IPS-15b (cell line): ENCODE measurements around the gene SLC35G3.
"Not testable (repeated sequence)": the region's sequence is repeated elsewhere in the genome, so short reads cannot be mapped to it uniquely, and the experiment has no call there.

Experiments
- H3K27me3 ChIP-seq: one replicate; pipeline ENCODE4 v1.6.1; 2013; ENCODE audit warnings: low read length; ENCODE audit not compliant: control insufficient read depth, insufficient read depth
- H3K36me3 ChIP-seq: one replicate; pipeline ENCODE4 v1.6.1; 2013; ENCODE audit warnings: low read length; ENCODE audit not compliant: control insufficient read depth, insufficient read depth
- H3K4me1 ChIP-seq: one replicate; pipeline ENCODE4 v1.6.1; 2013; ENCODE audit warnings: mild to moderate bottlenecking, low read length; ENCODE audit not compliant: control insufficient read depth, insufficient read depth
- H3K4me3 ChIP-seq: one replicate; pipeline ENCODE4 v1.5.1; 2013; ENCODE audit warnings: low read depth, low read length
- H3K9ac ChIP-seq: one replicate; pipeline ENCODE4 v1.6.1; 2013; ENCODE audit warnings: low read depth, mild to moderate bottlenecking, low read length
- H3K9me3 ChIP-seq: one replicate; pipeline ENCODE4 v1.6.1; 2013; ENCODE audit warnings: mild to moderate bottlenecking, low read length; ENCODE audit not compliant: control insufficient read depth, insufficient read depth

Gene SLC35G3

DNA sequence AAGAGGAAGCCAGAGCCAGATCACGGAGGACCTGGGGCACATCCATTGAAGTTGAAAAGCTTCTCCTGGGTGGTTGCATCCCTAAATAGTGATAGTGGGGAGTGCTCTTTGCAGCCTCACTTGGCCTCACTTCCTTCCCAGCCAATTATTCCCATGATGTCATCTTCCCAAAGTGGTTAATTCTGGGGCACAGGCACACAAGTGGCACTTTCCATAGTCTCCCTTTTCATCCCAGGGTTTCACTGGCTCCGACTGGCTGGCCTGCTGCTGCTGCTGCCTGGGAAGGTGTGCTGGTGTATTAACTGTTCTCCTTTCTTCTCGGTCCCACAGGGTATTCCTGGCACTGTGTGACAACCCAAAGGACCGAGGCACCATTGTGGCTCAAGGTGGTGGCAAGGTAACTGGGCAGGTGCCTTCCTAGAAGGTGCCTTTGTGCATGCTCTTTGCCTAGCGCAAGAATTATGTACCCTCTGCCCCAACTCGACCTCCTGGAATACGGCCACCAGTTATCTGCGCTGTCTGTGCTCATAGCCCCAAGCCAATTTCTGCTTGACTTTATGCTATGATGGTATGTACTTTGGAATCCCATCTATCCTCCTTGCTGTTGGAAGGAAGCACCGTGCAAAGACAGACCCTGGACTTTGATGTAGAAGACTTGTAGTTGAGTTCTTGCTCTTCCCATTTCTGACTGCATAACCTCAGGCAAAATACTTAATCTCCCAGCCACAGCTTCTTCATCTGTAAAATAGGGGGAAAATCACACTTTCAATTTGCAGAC is 18.4 kb downstream of the SLC35G3 start:
- H3K9ac ChIP-seq, result no peak overlapping the region
- no peak overlapping the region for H3K4me3 ChIP-seq
- no peaks in the 10 kb centered on the region for H3K36me3 ChIP-seq
- H3K27me3 ChIP-seq, result no peaks in the 10 kb centered on the region
- no peaks in the 10 kb centered on the region for H3K4me1 ChIP-seq
- no peaks in the 10 kb centered on the region for H3K9me3 ChIP-seq

DNA sequence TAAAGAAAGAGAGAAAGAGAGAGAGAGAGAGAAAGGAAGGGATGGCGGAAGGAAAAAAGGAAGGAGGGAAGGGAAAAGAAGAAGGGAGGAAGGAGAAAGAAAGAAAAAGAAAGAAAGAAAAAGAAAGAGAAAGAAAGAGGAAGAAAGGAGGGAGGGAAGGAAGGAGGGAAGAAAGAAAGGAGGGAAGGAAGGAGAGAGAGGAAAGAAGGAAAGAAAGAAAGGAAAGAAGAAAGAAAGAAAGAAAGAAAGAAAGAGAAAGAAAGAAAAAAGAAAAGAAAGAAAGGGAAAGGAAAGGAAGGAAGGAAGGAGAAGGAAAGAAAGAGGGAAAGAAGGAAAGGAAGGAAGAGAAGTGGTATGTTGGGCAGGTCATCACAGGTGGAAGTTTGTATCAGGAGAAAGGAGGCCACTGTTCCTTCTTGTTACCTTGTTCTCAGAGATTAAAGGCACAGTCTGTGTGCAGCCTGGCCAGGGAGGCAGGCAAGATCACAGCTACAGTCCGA is 19.3 kb downstream of the SLC35G3 start:
- Histone ChIP-seq H3K4me1 (no peaks in the 10 kb centered on the region), H3K36me3 (no peaks in the 10 kb centered on the region), H3K9me3 (no peaks in the 10 kb centered on the region), H3K9ac (no peak overlapping the region), H3K4me3 (no peak overlapping the region), H3K27me3 (no peaks in the 10 kb centered on the region)

DNA sequence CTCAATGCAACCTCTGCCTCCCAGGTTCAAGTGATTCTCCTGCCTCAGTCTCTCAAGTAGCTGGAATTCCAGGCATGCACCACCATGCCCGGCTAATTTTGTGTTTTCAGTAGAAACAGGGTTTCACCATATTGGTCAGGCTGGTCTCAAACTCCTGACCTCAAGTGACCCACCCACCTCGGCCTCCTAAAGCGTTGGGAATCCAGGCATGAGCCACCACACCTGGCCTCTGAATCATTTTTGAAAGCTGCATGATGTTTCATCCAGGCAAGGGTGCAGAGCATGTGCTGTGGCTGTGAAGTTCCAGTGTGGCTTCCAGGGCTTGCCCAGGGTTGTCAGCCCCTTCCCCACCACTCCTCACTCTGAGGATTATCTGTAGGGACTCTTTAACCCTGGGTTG is 21.9 kb downstream of the SLC35G3 start:
- H3K4me3 ChIP-seq, H3K27me3 ChIP-seq, H3K9me3 ChIP-seq, H3K9ac ChIP-seq, H3K4me1 ChIP-seq, H3K36me3 ChIP-seq: not testable (repeated sequence)

- Histone ChIP-seq H3K9ac (no peak overlapping the region), H3K4me1 (no peaks in the 10 kb centered on the region), H3K36me3 (no peaks in the 10 kb centered on the region), H3K27me3 (no peaks in the 10 kb centered on the region), H3K9me3 (no peaks in the 10 kb centered on the region), H3K4me3 (no peak overlapping the region)
These were observed 22.4 kb downstream of the SLC35G3 start for GRCh38 chr17:35171834-35172233.

DNA sequence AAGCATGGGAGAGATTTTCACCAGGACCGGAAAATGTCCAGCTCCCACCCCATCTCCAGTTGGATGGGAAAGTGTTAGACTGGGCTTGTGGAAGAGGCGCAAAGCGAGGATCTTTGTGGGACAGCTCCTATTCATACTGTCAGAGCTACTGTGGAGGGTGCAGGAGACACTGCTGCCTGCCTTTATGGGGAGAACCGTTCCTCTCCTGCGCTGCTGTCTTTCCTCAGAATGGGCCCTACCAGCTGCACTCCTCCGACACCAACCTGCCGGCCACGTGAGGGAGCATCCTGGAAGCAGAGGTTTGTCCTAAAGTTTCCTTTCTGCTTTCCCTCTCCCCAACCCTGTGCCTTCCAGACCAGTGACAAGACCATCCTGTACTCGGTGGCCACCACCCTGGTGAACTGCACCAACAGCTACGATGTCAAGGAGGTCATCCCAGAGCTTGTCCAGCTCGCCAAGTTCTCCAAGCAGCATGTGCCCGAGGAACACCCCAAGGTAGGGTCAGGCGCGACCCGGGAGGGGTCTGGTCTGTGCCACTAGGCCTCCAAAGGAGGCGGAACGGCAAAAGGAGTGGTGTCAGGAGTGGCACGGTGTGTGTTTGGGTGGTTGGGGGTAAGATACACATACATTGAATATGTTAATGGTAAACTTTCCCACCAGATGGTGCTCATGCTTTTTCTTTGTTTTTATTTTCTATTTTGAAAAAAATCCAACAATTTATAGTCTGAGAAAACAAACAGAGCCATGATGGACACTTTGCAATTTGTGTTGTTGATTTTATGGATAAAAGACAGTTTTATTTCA is 23.0 kb downstream of the SLC35G3 start:
- Histone ChIP-seq H3K9me3 (no peaks in the 10 kb centered on the region), H3K36me3 (no peaks in the 10 kb centered on the region), H3K4me1 (no peaks in the 10 kb centered on the region), H3K4me3 (no peak overlapping the region), H3K9ac (no peak overlapping the region), H3K27me3 (no peaks in the 10 kb centered on the region)

DNA sequence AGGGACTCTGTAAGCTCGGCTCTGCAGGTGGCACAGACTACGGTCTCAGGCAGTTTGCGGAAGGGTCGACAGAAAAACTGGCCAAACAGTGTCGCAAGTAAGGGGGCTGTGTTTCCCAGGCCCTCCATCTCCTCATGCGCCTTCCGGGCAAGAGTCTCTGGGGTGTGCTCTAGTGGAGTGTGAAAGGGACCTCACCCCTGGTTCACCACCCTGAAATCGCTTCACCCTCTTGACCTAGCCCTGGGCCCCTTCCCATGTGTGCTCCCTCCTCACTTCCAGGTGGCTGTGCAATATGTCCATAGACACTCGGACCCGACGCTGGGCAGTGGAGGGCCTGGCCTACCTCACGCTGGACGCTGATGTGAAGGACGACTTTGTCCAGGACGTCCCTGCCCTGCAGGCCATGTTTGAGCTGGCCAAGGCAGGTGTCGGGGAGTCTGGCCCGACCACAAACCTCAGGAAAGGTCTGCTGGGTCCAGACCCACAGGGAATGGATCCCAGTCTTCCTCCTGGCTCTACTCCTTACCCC is 24.3 kb downstream of the SLC35G3 start:
- Histone ChIP-seq H3K27me3 (no peaks in the 10 kb centered on the region), H3K4me3 (no peak overlapping the region), H3K4me1 (no peaks in the 10 kb centered on the region), H3K9me3 (no peaks in the 10 kb centered on the region), H3K9ac (no peak overlapping the region), H3K36me3 (no peaks in the 10 kb centered on the region)

DNA sequence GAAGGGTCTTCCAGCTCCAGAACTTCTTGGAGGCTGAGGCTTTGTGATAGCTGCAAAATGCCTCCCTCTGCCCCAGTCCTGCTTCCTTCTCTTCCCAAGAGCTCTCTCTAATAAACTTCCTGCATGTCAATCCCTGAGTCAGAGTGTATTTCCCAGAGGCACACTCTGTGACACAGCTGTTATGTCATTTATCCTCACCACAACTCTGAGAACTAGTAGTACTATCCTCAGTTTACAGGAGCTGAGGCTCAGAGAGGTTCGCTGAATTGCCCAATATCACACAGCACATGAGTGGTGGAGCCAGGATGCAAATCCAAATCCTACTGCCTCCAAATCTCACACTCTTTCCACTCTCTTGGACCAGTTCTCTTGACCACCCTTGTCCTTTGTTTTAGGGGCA is 26.5 kb downstream of the SLC35G3 start:
- Histone ChIP-seq H3K36me3 (peaks cover 3% of the 10 kb centered on the region), H3K9ac (no peak overlapping the region), H3K4me3 (no peak overlapping the region), H3K9me3 (no peaks in the 10 kb centered on the region), H3K27me3 (no peaks in the 10 kb centered on the region), H3K4me1 (no peaks in the 10 kb centered on the region)

DNA sequence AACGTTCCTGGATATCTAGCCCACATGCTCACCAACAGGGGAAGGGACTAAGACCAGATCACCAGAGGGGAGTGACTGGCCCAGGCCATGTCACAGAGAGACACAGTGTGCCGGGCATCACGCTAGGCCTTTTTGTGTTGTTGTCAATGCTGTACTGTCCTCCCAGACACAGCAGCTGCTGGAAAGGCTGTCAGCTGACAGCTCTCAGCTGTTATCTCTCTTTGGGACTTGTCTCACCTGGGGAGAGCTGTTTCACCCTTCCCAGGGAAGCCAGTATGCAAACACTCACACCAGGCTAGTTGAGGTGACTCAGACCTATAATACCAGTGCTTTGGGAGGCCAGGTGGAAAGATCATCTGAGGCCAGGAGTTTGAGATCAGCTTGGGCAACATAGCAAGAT is 27.1 kb downstream of the SLC35G3 start:
- H3K36me3 ChIP-seq, result peaks cover 3% of the 10 kb centered on the region
- H3K4me3 ChIP-seq, result no peak overlapping the region
- no peaks in the 10 kb centered on the region for H3K9me3 ChIP-seq
- no peak overlapping the region for H3K9ac ChIP-seq
- H3K27me3 ChIP-seq, result no peaks in the 10 kb centered on the region
- H3K4me1 ChIP-seq, result no peaks in the 10 kb centered on the region

- no peaks in the 10 kb centered on the region for H3K27me3 ChIP-seq
- H3K36me3 ChIP-seq, result peaks cover 3% of the 10 kb centered on the region
- no peak overlapping the region for H3K9ac ChIP-seq
- H3K9me3 ChIP-seq, result no peaks in the 10 kb centered on the region
- no peak overlapping the region for H3K4me3 ChIP-seq
- no peaks in the 10 kb centered on the region for H3K4me1 ChIP-seq
These were observed 27.7 kb downstream of the SLC35G3 start for GRCh38 chr17:35166526-35166925.

DNA sequence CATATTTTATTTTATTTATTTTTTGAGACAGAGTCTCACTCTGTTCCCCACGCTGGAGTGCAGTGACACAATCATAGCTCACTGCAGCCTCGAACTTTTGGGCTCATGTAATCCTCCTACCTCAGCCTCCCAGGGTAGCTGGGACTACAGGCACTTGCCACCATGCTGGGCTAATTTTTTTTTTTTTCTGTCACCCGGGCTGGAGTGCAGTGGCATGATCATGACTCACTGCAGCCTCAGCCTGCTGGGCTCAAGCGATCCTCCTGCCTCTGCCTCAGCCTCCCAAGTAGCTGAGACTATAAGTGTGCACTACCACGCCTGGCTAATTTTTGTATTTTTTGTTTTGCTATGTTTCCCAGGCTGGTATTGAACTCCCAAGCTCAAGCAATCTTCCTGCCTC is 29.5 kb downstream of the SLC35G3 start:
- no peaks in the 10 kb centered on the region for H3K9me3 ChIP-seq
- no peaks in the 10 kb centered on the region for H3K4me1 ChIP-seq
- no peak overlapping the region for H3K9ac ChIP-seq
- no peaks in the 10 kb centered on the region for H3K27me3 ChIP-seq
- peaks cover 3% of the 10 kb centered on the region for H3K36me3 ChIP-seq
- no peak overlapping the region for H3K4me3 ChIP-seq

DNA sequence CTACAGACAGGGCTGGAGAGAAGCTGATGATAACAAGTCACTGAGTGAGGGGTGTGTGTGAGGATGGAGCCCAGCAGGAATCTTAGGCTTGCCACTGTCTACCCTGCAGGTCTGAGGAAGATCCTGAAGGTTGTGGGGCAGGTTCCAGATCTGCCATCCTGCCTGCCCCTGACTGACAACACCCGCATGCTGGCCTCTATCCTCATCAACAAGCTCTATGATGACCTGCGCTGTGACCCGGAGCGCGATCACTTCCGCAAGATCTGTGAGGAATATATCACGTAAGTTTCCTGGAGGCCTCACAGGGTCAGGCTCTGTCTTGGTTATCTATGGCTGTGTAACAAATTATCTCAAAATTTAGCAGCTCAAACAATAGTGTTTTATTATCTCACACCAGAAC is 30.3 kb downstream of the SLC35G3 start:
- H3K9ac ChIP-seq, result no peak overlapping the region
- H3K36me3 ChIP-seq, result peaks cover 3% of the 10 kb centered on the region
- no peaks in the 10 kb centered on the region for H3K9me3 ChIP-seq
- no peak overlapping the region for H3K4me3 ChIP-seq
- H3K27me3 ChIP-seq, result no peaks in the 10 kb centered on the region
- H3K4me1 ChIP-seq, result no peaks in the 10 kb centered on the region

DNA sequence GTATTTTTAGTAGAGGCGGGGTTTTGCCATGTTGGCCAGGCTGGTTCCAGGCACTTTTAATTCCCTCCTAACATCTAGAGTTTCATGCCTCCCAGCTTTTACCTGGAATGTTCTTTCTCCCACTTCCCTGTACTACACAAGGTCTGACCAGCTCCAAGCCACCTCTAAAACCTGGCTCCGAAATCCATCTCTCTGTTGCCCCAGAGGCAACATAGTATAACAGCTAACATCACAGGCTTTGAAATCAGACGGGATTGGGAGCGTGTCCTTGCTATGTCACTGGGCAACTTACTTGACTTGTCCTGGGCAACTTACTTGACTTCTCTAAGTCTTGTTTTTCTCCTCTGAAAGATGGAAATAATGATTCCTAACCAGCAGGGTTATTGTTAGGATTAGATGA is 31.4 kb downstream of the SLC35G3 start:
- Histone ChIP-seq H3K4me3 (no peak overlapping the region), H3K9ac (no peak overlapping the region), H3K36me3 (peaks cover 3% of the 10 kb centered on the region), H3K27me3 (no peaks in the 10 kb centered on the region), H3K4me1 (no peaks in the 10 kb centered on the region), H3K9me3 (no peaks in the 10 kb centered on the region)
